Measurements from ENCODE around the gene LAMA2. TPM values are rescaled to one million over a fixed set of nuclear protein-coding genes. Genes with fewer than 3 reads are reported as not detected.
"Not testable (repeated sequence)": the region's sequence is repeated elsewhere in the genome, so short reads cannot be mapped to it uniquely, and the experiment has no call there.

Gene LAMA2
- total and polyA plus RNA-seq, 3 donors from 2014 or later, result 25.9 to 94.8 (median 56.0) TPM

DNA sequence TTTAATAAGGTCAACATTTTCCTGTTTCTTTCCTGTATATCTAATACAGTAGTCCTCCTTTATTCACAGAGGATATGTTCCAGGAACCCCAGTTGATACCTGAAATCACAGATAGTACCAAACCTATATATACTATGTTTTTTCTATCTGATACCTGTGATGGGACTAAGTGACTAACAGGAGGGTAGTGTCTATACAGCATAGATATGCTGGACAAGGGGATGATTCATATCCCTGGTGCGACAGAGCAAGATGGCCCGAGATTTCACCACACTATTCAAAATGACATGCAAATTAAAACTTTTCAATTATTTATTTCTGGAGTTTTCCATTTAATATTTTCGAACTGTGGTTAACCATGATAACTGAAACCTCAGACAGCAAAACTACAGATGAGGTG lies 281.1 kb downstream of the LAMA2 start:
- intact Hi-C loops (cut with DNase I; ENCODE audit: low total_unique reads), result no loop called here
- DNase-seq, result no peak
- Histone ChIP-seq H3K4me3 (no peak overlapping the region), H3K36me3 (ENCODE audit: low read depth, missing control alignments) (no peaks in the 10 kb centered on the region), H3K27ac (no peak overlapping the region), H3K9me3 (no peaks in the 10 kb centered on the region), H3K27me3 (no peaks in the 10 kb centered on the region), H3K4me1 (no peaks in the 10 kb centered on the region)
- no peak for TF ChIP-seq POLR2A (IDR thresholded peaks at IDR 0.05)
- TF ChIP-seq, protein P1, sequence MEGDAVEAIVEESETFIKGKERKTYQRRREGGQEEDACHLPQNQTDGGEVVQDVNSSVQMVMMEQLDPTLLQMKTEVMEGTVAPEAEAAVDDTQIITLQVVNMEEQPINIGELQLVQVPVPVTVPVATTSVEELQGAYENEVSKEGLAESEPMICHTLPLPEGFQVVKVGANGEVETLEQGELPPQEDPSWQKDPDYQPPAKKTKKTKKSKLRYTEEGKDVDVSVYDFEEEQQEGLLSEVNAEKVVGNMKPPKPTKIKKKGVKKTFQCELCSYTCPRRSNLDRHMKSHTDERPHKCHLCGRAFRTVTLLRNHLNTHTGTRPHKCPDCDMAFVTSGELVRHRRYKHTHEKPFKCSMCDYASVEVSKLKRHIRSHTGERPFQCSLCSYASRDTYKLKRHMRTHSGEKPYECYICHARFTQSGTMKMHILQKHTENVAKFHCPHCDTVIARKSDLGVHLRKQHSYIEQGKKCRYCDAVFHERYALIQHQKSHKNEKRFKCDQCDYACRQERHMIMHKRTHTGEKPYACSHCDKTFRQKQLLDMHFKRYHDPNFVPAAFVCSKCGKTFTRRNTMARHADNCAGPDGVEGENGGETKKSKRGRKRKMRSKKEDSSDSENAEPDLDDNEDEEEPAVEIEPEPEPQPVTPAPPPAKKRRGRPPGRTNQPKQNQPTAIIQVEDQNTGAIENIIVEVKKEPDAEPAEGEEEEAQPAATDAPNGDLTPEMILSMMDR (IDR thresholded peaks at IDR 0.05), result no peak
- WGBS, 2 donors, result 95 to 97% methylated on average over 3 of the region's 3 CpGs

DNA sequence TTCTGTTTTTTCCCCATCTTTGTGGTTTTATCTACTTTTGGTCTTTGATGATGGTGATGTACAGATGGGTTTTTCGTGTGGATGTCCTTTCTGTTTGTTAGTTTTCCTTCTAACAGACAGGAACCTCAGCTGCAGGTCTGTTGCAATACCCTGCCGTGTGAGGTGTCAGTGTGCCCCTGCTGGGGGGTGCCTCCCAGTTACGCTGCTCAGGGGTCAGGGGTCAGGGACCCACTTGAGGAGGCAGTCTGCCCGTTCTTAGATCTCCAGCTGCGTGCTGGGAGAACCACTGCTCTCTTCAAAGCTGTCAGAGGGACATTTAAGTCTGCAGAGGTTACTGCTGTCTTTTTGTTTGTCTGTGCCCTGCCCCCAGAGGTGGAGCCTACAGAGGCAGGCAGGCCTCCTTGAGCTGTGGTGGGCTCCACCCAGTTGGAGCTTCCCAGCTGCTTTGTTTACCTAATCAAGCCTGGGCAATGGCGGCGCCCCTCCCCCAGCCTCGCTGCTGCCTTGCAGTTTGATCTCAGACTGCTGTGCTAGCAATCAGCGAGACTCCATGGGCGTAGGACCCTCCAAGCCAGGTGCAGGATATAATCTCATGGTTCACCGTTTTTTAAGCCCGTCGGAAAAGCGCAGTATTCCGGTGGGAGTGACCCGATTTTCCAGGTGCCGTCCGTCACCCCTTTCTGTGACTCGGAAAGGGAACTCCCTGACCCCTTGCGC lies 289.5 kb downstream of the LAMA2 start:
- H3K27ac ChIP-seq; H3K4me3 ChIP-seq; H3K36me3 ChIP-seq (ENCODE audit: low read depth, missing control alignments); H3K4me1 ChIP-seq; intact Hi-C loops (cut with DNase I; ENCODE audit: low total_unique reads); H3K9me3 ChIP-seq; H3K27me3 ChIP-seq; DNase-seq: not testable (repeated sequence)
- WGBS, 2 donors, result 82 to 84% methylated on average over 14 to 20 of the region's 20 CpGs

DNA sequence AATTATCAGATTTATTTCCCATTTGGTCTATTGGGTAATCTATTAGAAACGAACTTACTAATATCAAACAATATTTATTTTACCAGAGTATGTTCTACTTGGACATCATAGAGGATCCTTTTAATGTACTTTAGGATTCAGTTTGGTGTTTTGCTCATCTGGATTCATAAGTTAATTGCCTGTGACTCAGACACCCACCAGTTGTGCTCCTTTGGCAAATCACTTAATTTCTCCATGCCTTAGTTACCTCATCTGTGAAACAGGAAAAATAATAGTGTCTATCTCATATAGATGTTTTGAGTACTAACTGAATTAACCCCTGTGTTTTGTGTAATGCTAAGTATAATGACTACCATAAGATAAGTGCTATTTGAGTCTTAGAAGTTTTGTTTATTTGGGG lies 292.1 kb downstream of the LAMA2 start:
- Histone ChIP-seq H3K4me1 (no peaks in the 10 kb centered on the region), H3K9me3 (no peaks in the 10 kb centered on the region), H3K36me3 (ENCODE audit: low read depth, missing control alignments) (no peaks in the 10 kb centered on the region), H3K27me3 (no peaks in the 10 kb centered on the region), H3K4me3 (no peak overlapping the region), H3K27ac (no peak overlapping the region)
- TF ChIP-seq, protein P1 (IDR thresholded peaks at IDR 0.05), result no peak
- TF ChIP-seq POLR2A (IDR thresholded peaks at IDR 0.05), result no peak
- DNase-seq, result no peak
- intact Hi-C loops (cut with DNase I; ENCODE audit: low total_unique reads), result no loop called here
- WGBS, 2 donors, result 77 to 83% methylated on average over 1 of the region's 1 CpG

DNA sequence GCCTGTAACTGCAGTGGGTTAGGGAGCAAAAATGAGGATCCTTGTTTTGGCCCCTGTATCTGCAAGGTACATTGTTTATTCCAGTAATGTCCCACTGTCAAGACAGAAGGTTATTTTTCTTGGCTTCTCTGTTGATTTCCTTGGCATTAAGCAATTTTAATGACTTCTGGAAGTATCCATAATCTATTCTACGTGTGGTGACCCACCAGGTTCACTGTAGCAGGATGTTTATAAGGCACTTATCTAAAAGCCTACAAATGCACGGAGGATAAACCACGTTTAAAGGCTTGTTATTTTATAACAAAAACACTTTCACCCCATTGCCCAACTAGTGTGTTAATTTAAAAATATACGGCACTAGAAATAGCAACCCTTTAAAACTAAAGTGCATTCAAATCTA lies 294.9 kb downstream of the LAMA2 start:
- Histone ChIP-seq H3K9me3 (no peaks in the 10 kb centered on the region), H3K27ac (no peak overlapping the region), H3K4me3 (no peak overlapping the region), H3K27me3 (no peaks in the 10 kb centered on the region), H3K36me3 (ENCODE audit: low read depth, missing control alignments) (no peaks in the 10 kb centered on the region), H3K4me1 (no peaks in the 10 kb centered on the region)
- 61% methylated on average over 4 of the region's 4 CpGs for WGBS, 2 donors
- DNase-seq, result no peak
- intact Hi-C loops (cut with DNase I; ENCODE audit: low total_unique reads), result no loop called here
- TF ChIP-seq POLR2A (IDR thresholded peaks at IDR 0.05), result no peak
- TF ChIP-seq, protein P1 (IDR thresholded peaks at IDR 0.05), result no peak

DNA sequence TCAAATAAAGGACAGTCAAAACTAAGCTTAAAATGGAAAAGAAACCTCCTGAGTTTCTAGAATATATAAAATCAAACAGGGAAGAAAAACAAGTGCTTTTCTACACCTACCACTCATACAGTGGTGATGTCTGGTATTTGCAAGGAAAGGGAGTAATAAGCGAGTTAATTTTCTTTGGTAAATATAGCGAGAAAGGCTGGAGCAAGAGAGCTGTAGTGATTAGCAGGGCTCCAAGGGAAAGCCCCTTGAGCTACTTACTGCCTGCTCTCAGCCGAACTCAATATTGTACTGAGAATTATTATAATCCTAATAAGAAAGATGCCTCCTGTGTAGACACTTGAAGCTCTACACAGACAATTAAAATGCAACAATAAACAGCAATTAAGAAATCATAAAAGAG lies 296.3 kb downstream of the LAMA2 start:
- intact Hi-C loops (cut with DNase I; ENCODE audit: low total_unique reads), result no loop called here
- Histone ChIP-seq H3K27me3 (no peaks in the 10 kb centered on the region), H3K27ac (no peak overlapping the region), H3K4me1 (no peaks in the 10 kb centered on the region), H3K9me3 (no peaks in the 10 kb centered on the region), H3K4me3 (no peak overlapping the region), H3K36me3 (ENCODE audit: low read depth, missing control alignments) (no peaks in the 10 kb centered on the region)
- no peak for TF ChIP-seq POLR2A (IDR thresholded peaks at IDR 0.05)
- TF ChIP-seq, protein P1 (IDR thresholded peaks at IDR 0.05), result no peak
- WGBS, 2 donors, result 78 to 80% methylated on average over 3 of the region's 3 CpGs
- no peak for DNase-seq

Measured in testis (tissue), 3 donors.